NCI-H187 (cell line): Measurements from ENCODE around the gene CCND2.
A peak's percentile ranks its signal among the peaks of the same experiment; 100 is the strongest.

Experiments
- DNase-seq, 2 experiments: peaks; one replicate each; lab custom pipeline; 2025; lab: John Stamatoyannopoulos, UW

Gene CCND2

DNA sequence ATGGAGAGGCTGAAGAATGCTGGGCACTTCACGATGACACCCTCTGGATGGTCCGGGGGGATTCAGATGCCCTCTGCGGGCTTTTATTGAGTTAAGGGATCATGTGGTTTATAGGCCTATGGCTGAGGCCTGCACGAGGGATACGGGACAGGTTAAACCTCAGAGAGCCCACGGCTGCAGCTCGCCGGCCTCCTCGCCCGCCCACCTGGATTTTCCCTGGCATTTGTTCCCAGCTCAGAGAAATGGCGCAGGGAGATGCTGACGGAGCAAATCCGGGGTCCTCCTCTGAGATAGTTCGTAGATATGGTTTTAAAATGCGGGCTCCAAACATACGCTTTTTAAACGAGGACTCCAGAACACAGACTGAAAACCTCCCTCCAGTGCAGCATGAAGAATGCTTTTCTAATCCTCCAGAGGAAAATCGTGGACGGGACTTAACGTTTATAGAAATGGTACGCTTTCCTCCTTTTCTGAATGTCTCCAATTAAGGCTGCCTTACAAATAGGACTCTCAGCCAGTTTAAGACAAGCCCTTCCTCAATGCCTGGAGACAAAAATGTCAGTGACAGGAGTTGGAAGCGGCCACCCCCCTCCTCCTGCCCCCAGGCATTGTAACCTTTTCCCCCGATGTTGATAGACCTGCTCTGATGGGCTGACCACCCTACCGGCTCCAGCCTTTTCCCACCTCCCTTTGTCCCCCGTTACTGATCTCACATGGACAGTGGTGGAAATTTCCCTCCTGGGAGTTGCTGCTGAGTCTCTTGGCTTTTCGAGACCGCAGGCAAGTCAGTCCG lies 16.6 kb downstream of the CCND2 start:
- DNase-seq, result no peak

DNA sequence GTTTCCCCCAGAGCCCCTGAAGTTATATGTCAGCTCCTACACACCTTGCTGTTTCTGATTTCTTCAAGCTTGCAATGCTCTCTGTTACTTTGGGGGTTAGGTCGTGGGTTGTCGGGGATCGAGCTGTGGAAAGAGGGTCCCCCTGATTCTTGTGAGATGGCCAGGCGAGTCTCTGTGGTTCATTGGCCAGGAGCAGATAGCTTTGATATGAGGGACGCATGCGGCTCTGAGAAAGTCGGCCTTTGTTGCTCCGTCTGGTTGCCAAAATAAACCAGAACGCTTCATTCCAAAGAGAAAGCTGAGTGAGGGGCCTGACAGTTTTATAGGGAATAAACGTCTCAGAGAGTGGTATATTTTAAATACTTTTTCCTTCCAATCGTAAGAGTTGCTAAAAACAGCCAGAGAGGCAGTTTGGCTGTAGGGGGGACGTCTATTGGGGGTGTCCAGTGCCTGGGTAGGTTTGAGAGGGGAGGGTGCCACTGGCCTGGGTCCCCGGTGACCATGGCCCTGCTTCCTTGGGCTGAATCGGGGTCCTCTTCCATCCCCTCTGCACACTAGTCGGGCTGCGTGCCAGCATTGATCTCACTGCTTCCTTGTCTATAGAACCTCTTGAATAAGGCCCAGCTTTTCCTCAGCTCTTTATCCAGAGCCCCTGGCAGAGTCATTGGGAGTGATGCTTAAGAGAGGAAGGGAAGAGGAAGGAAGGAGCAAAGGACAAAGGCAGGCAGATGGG lies 18.9 kb downstream of the CCND2 start:
- DNase-seq, result no peak

DNA sequence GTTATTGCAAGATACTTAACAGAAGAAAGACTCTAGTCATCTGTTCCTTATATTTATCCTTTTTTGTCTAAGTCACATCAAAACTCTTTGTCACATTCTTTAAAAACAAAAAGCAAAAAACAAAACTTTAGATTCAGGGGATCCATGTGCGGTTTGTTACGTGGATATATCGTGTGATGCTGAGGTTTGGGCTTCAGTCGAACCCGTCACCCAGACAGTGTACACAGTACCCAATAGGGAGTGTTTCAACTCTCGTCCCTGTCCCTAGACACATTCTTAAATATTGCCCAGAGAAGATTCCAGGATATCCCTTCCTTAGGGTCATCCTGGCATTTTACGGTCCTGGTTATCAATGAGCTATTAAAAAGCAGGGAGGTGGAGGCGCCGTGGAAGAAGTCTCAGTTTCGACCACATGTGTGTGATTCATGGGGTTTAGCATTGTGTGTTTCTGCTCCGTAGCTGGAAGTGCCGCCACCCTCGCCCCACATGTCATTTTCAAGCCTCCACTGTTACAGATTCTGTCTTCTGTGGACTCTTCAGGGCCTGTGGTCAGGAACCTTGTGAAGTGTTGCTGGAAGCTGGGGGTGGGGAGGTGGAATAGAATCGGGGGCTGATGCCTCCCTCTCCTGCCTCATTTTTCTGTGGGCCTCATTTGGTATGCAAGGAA lies 19.9 kb downstream of the CCND2 start:
- DNase-seq, result no peak

DNA sequence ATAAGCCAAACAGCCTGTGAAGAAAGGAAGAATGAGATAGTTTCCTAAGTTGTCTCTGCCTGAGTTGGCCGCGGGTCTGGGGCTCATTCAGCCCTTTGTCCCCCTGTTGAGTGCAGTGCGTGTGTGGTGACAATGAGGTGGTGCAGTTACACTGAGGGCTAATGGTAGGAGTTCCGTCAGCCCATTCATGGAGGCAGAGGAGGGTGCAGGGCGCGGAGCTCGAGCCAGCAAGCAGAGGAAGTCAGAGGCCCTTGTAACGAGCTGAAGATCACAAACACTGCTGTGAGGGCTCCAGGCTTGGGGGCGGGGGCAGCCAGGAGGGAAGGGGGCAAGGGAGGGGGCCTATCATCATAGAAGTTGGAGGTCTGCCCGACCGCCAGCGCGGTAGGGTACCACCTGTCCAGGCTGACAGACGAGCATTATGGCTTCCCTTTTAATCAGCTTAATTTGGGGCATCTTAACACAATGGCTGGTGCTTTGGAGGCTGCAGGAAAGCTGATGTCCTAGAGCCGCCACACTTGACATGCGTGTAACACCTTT lies 20.5 kb downstream of the CCND2 start:
- DNase-seq, result no peak

DNA sequence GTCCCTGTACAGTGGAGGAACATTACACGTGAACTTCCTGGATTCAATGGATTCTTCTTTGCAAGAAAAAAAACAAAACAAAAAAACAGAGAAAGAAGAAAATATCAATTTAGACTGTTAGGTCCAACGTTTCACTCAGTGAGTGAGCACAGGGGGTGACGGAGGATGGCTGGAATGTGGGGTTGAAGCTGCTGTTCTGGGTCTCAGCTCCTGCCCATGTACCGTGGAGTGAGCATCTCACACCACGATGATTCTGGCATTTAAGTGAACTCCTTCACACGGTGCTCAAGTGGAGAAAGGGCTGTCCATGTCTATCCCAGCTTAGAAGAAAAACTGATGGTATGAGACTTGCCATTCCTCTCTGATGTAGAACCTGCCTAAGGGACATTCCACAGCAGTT lies 23.2 kb downstream of the CCND2 start:
- DNase-seq, result no peak

DNA sequence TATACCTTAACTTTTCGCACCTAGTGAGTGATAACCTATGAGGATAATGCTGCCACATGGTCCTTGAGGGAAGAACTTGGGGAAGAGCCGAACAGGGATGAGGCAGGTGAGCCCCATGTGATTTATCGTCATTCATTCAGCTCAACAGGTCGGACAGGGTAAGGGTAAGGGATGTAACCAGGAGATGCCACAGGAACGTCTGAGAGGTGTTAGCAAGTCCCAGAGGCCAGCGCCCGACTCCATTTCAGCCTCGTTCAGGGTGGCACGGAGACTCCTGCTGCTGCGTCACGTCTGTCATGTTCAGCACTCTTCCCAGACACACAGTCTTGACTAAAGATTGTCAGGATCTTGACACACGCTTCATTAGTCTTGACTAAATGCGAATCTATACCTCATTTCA lies 24.1 kb downstream of the CCND2 start:
- no peak for DNase-seq

DNA sequence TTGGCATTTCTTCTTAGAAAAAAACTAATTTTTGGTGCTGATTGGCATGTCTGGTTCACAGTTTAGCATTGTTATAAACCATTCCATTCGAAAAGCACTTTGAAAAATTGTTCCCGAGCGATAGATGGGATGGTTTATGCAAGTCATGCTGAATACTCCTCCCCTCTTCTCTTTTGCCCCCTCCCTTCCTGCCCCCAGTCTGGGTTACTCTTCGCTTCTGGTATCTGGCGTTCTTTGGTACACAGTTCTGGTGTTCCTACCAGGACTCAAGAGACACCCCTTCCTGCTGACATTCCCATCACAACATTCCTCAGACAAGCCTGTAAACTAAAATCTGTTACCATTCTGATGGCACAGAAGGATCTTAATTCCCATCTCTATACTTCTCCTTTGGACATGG lies 27.3 kb downstream of the CCND2 start:
- DNase-seq, result no peak

DNA sequence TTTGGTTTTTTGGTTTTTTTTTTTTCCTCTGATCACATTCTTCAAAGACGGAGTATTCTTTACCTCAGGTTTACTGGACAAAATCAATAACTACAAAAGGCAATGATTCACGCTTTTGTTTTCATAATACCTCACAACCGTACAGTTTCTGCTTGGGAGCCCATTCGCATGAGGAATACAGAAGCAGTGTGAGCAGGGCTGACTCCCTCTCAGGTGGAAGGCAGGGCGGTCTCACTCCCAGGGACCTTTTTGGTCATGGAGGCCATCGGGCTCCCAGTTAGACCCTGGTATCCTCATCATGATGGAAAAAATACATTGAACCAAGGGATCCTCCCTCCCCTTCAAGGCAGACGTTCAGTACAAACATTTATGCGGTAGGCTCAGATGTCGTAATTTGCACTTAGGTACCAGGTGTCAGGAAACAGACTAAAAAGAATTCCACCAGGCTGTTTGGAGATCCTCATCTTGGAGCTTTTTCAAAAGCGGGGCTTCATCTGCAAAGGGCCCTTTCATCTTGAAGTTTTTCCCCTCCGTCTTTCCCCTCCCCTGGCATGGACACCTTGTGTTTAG lies 28.5 kb downstream of the CCND2 start:
- DNase-seq, result no peak

DNA sequence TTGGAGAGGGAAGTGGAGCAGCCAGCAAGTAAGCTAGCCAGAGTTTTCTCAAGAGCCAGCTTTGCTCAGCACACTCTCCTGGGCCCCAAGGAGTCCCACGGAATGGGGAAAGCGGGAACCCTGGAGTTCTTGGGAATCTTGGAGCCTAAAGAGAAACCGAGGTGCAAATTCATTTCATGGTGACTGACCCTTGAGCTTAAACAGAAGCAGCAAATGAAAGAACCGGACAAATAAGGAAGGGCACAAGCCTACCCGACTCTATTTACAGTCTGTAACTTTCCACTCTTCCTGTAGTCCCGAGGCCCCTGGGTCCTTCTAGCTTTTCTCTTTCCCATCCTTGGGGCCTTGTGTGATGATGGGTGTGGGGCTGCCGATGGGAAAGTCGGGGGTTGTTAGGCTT lies 29.3 kb downstream of the CCND2 start:
- no peak for DNase-seq

DNA sequence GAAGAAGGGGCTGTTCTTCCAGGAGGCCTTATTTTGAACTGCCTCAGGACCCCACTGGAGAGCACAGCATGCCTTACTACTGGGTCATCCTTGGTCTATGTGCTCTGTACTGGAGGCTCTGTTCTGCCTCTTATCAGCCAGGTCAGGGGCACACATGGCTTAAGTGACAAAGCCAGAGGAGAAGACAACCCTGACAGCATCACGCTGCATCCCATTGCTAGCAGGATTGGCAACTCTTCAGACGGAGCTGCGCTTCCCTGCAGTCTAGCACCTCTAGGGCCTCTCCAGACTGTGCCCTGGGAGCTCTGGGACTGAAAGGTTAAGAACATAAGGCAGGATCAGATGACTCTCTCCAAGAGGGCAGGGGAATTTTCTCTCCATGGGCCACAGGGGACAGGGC lies 30.2 kb downstream of the CCND2 start:
- no peak for DNase-seq

DNA sequence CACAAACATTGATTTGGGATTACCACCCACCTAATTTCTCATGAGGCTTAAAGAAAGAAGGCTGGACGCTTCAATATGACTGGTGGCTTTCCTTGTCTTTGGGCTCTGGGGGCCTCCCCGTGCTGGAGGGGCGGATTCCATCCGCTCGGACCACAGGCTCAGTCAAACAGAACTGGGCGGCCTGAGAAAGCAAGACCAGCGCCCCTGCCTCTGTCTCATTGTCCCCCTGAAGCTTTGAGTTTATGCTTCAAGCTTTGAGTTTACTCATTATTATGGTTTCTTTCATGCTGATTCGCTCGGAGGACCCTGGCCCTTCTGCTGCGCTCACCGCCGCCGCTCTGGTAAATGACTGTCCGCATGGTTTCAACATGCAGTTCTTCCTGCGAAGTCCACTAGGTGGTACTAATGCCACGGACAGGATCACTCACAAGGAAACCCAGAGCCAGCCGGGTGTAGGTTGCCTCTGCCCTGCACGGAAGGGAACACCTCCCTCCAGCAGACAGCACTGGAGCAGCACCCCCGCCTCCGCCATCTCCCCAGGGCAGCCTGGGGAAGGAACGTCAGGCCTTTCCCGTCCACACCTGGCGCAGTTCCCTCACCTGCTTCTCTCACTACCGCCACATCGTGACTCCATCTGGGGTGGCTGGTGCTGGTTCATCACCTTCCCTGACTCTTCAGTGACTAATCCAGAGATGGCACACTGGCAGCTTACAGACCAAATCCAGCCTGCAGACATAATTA lies 34.2 kb downstream of the CCND2 start:
- peak; percentile 12 to 23 for DNase-seq

DNA sequence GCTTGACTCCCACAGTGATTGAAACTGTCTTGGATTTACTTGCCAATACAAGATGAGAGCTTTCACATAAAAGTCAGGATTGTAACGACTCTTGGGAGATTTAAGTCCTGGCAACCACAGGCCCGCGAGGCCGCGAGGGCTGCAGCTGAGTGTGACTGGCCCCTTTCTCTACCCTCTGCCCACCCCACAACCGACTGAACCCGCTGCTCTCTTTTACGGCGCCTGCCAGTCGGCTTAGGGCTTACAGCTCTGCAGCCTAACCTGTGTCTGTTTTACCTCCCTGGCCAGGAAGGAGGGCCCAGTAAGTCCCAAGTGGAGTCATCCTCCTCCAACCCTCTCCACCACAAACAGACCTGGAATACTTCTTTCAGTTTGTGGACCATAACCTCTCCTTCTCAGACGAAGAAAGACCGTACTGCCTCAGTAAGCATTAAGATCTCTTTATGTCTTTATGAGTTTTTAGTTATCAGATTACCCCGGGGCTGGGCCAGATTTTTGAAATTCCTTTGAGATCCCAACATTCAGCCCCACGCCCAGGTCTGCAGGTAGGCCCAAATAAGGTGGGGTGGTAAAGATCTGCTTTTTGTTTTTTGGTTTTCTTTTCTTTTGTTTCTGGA lies 34.9 kb downstream of the CCND2 start:
- DNase-seq, result no peak

DNA sequence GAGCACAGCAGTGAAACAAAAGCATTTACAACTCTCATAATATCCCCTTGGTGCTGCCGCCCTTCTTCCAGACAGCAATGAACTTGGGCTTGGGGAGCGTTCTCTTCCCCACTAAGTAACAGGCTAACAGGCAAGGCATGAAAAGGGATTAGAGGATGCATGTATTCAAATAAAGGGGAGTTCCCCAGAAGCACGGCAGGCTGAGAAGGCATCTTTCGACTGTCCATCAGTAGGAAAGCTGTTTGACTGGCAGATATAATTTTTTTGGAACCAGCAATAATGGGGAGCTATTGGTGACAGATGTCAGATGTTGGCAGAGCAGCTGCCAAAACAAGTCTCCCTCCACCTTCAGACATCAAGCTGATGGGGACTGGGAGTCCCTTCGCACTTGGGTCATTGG lies 38.2 kb downstream of the CCND2 start:
- no peak for DNase-seq

DNA sequence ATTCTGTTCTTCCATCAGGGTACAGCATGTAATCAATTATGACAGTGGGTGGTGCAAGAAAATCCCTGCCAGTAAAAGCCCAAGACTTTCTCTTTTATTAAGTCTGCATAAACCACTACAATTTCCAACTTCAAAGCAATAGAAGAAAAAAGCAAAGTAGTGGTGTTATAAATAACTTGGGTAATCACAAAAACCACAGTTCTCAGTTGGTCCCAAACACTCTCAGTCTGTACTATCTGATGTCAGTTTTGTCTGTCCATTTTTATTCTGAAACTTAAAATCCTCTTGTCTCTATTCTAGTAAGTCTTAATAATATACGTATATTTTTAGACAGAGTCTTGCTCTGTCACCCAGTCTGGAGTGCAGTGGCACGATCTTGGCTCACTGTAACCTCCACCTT lies 38.7 kb downstream of the CCND2 start:
- no peak for DNase-seq

DNA sequence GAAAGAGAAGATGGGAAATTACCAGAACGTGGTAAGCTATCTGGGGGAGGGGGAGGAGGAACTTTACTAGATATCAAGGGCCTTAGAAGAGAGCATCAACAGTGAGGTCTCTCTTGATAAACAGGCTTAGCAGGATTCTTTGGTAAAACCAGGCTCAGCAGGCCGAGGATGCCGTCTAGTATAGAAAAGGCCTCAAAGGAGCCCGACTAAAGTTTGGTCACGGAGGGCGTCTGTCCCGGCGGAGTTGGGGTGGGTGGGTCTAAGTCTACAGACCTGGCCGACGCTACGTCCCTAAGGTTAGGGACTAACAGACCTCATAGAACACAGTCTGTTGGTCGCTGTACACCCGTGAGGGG lies 46.9 kb downstream of the CCND2 start:
- DNase-seq, result no peak

DNA sequence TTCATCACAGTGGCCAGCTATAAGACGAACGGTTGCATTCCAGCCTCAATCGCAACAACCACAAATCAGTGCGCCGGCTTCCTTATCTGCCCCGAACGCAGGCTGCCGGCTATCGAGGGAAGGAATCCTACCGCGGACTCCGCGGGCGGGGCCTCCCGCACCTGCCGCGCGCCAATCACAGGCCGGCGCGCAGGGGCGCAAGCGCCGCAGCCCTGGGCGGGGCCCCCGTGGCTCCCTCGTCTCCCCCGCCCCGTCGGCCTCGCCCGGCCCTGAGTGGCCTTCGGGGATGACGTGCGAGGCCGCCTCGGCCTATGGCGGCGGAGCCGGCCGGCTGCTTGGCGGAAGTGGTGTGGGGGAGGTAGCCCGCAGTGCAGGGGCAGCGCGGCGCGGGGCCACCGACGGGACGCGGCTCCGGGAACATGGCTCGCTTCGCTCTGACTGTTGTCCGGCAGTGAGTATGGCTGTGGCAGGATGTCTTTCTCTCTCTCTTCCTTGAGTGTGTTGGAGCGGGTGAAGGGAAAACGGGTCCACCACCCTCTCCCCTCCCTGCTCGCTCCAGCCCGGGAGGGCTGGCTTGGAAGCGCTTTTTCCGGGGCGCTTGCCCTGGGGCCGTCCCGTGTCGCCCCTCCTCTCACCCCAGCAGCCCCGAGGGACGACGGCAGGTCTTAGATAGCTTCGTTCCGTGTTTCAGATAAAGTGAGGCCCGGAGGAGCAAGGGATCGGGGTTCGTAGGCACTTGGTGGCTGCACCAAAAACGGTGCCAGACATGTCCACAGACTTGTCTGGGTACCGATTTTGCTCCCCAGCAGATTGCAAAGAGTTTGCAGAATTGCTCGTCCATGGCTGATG lies 47.5 kb downstream of the CCND2 start, which contains the start of gene TIGAR:
Gene TIGAR, plus strand, starts transcription at position 361 of the 849 bp plus-strand sequence. Its CDS starts 59 bp downstream, at position 420.
- DNase-seq, result peak; percentile 78 to 91

DNA sequence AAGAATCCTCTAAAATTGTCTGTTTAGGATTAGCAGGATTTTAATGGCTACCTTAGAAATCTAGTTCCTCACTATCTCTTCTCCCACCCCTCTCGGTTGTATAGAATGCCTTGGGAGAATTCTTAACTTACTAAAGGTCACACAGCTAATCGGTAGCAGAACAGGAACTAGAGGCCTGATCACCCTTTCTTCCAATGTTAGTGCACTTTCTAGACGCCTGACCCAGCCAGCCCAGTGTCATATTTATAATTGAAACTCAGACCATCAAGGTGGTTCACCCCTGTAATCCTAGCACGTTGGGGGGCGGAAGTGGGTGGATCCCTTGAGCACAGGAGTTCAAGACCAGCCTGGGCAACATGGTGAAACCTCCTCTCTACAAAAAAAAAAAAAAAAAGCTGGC lies 49.2 kb downstream of the CCND2 start:
- no peak for DNase-seq
